ENCODE results near the gene BFSP2. TPM values are rescaled to one million over a fixed set of nuclear protein-coding genes. Genes with fewer than 3 reads are reported as not detected.

BFSP2 gene
- total RNA-seq, 2 donors from 2014 or later = not detected

DNA sequence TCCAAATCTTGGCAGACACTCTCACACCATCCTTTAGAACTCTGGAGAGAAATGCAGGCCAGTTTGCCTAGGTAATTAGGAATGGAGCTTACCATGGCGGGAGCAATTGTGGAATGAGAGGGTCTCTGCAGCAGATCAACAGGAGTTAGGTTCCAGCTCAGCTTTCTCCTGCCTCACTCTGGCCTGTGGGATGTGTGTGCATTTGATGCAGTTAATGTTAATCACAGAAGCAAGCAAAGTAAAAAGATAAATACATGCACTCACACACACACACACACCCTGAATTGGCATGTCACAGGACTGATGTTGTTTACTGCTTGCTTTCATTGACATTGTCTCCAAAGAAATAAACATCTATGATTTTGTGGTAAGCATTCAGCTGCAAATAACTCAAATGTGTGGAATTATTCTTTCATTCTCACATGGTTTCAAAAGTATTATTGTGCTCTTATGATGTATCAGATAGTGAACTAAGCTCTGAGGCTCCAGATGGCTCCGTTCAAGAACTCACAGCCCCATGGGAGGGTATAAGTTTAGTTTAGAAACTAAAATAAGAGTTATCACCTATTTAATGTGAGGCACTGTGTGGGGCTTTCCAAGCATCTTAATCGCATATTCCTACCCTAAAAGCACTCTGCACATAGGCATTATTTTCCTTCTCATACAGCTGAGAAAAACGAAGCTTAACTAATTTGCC, 31.3 kb upstream of the BFSP2 start:
- H3K9me3 ChIP-seq = no peaks in the 10 kb centered on the region
- H3K27me3 ChIP-seq (replicated peaks; ENCODE audit: insufficient read depth) = no peaks in the 10 kb centered on the region
- H3K36me3 ChIP-seq = no peaks in the 10 kb centered on the region
- TF ChIP-seq POLR2AphosphoS5 (IDR thresholded peaks at IDR 0.05) = no peak
- no peak for TF ChIP-seq POLR2A (IDR thresholded peaks at IDR 0.05)
- TF ChIP-seq, protein P1, sequence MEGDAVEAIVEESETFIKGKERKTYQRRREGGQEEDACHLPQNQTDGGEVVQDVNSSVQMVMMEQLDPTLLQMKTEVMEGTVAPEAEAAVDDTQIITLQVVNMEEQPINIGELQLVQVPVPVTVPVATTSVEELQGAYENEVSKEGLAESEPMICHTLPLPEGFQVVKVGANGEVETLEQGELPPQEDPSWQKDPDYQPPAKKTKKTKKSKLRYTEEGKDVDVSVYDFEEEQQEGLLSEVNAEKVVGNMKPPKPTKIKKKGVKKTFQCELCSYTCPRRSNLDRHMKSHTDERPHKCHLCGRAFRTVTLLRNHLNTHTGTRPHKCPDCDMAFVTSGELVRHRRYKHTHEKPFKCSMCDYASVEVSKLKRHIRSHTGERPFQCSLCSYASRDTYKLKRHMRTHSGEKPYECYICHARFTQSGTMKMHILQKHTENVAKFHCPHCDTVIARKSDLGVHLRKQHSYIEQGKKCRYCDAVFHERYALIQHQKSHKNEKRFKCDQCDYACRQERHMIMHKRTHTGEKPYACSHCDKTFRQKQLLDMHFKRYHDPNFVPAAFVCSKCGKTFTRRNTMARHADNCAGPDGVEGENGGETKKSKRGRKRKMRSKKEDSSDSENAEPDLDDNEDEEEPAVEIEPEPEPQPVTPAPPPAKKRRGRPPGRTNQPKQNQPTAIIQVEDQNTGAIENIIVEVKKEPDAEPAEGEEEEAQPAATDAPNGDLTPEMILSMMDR (IDR thresholded peaks at IDR 0.05) = no peak
- H3K4me1 ChIP-seq (replicated peaks) = no peaks in the 10 kb centered on the region
- H3K27ac ChIP-seq = no peak overlapping the region
- DNase-seq (ENCODE audit: low spot score) = no peak
- no peak overlapping the region for H3K4me3 ChIP-seq
- WGBS = 54% methylated on average over 4 of the region's 4 CpGs
- intact Hi-C loops (cut with DNase I) = no loop called here

DNA sequence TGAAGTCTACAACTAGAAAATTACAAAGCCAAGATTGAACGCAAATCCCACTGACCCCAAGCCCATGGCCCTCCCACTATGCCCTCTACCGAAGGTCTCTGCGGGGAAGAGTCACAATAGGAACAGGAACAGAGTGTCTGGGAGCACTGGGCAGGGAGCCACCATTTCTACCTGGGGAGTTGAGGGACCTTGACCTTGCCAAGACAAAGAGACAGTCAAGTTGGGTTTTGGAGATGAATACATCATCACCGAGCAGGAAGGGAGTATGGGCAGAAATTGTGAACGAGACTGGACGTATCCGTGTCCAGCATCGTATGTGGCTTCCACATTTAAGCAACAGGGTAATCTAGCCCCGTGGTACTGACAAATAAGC, 30.8 kb upstream of the BFSP2 start:
- intact Hi-C loops (cut with DNase I) = no loop called here
- Histone ChIP-seq H3K4me3 (no peak overlapping the region), H3K4me1 (replicated peaks) (no peaks in the 10 kb centered on the region), H3K27ac (no peak overlapping the region), H3K9me3 (no peaks in the 10 kb centered on the region), H3K27me3 (replicated peaks; ENCODE audit: insufficient read depth) (no peaks in the 10 kb centered on the region), H3K36me3 (no peaks in the 10 kb centered on the region)
- TF ChIP-seq POLR2AphosphoS5 (IDR thresholded peaks at IDR 0.05) = no peak
- TF ChIP-seq, protein P1 (IDR thresholded peaks at IDR 0.05) = no peak
- TF ChIP-seq POLR2A (IDR thresholded peaks at IDR 0.05) = no peak
- no peak for DNase-seq (ENCODE audit: low spot score)
- WGBS = 80% methylated on average over 9 of the region's 9 CpGs

DNA sequence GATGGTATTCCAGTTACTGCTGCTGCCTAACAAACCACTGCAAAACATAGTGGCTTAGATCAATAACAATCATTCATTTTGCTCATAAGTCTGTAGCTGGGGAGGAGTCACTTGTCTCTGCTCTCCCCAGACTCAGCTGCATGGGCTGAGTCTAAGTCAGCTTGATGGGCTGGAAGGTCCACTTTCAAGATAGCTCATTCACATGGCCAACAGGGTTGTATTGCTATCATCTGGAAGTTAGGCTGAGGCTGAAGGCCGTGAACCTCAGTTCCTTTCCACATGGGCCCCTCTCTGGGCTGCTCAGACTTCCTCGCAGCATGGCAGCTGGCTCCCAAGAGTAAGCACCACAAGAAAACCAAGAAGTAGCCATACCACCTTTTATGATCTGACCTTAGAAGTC, 28.7 kb upstream of the BFSP2 start:
- WGBS = 85% methylated on average over 2 of the region's 2 CpGs
- Histone ChIP-seq H3K27me3 (replicated peaks; ENCODE audit: insufficient read depth) (no peaks in the 10 kb centered on the region), H3K4me1 (replicated peaks) (no peaks in the 10 kb centered on the region), H3K27ac (no peak overlapping the region), H3K36me3 (no peaks in the 10 kb centered on the region), H3K4me3 (no peak overlapping the region), H3K9me3 (no peaks in the 10 kb centered on the region)
- intact Hi-C loops (cut with DNase I) = no loop called here
- DNase-seq (ENCODE audit: low spot score) = no peak
- TF ChIP-seq, protein P1 (IDR thresholded peaks at IDR 0.05) = no peak
- TF ChIP-seq POLR2A (IDR thresholded peaks at IDR 0.05) (no peak), POLR2AphosphoS5 (IDR thresholded peaks at IDR 0.05) (no peak)

DNA sequence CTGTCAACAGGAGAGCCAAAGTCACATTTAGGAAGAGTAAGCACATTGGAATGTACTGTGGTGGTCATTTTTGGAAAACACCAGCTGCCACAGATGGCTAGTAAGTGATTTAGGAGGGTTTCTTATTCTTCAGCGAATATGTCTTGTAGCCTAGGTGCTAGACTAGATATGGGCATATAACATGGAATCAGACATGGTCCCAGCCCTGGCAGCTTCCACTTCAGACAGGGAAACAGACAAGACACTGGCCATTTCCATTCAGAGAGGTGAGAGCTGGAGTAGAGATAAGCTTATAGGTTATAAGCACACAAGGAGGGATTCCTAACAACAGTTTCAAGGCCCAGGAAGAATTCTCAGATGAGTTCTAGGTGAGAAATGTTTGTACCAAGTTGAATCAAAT, 28.2 kb upstream of the BFSP2 start:
- no peaks in the 10 kb centered on the region for H3K4me1 ChIP-seq (replicated peaks)
- H3K27me3 ChIP-seq (replicated peaks; ENCODE audit: insufficient read depth) = no peaks in the 10 kb centered on the region
- no peak for DNase-seq (ENCODE audit: low spot score)
- H3K27ac ChIP-seq = no peak overlapping the region
- WGBS = 92% methylated on average over 1 of the region's 1 CpG
- intact Hi-C loops (cut with DNase I) = no loop called here
- H3K4me3 ChIP-seq = no peak overlapping the region
- H3K36me3 ChIP-seq = no peaks in the 10 kb centered on the region
- no peaks in the 10 kb centered on the region for H3K9me3 ChIP-seq
- TF ChIP-seq POLR2A (IDR thresholded peaks at IDR 0.05) (no peak), POLR2AphosphoS5 (IDR thresholded peaks at IDR 0.05) (no peak)
- TF ChIP-seq, protein P1 (IDR thresholded peaks at IDR 0.05) = no peak

DNA sequence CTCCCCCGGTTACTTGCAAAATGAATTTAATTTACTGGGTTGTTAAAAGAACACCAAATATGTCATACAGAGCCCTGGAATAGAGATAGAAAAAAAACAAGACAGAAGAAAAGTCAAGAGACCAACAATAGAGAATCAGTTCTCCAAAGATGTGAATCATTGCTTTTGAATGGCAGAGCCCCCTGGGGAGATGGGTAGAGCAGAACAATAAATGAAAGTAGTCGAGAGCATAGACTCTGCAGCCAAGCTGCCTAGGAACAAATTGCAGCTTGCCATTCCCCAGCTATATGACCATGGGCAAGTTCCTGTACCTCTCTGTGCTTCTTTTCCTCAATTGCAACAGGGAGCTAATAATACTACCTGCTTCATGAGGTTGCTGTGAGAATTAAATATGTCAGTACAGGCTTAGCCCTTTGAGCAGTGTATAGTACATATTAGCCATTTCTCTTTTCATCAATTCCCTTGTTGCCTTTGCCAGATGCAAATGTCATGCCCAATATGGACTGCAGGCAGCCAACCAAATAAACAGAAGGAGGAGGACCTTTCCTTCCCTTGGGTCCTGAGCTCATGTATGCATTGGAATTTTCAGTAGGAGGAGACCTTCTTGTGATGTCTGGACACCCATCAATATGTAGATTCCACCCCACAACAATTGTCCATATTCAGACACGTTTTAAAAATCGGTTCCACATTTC, 25.0 kb upstream of the BFSP2 start:
- Histone ChIP-seq H3K36me3 (no peaks in the 10 kb centered on the region), H3K9me3 (no peaks in the 10 kb centered on the region), H3K4me3 (no peak overlapping the region), H3K27ac (no peak overlapping the region), H3K27me3 (replicated peaks; ENCODE audit: insufficient read depth) (no peaks in the 10 kb centered on the region), H3K4me1 (replicated peaks) (no peaks in the 10 kb centered on the region)
- TF ChIP-seq, protein P1 (IDR thresholded peaks at IDR 0.05) = no peak
- TF ChIP-seq POLR2AphosphoS5 (IDR thresholded peaks at IDR 0.05) (no peak), POLR2A (IDR thresholded peaks at IDR 0.05) (no peak)
- WGBS = 66% methylated on average over 4 of the region's 4 CpGs
- intact Hi-C loops (cut with DNase I) = no loop called here
- no peak for DNase-seq (ENCODE audit: low spot score)
